ENCODE measurements around the gene FCRL6. TPM values are rescaled to one million over a fixed set of nuclear protein-coding genes. Genes with fewer than 3 reads are reported as not detected.

The FCRL6 gene
- total and polyA plus RNA-seq, 2 of the 13 experiments (the other 11 are each of a cell fraction or from before 2014, with no cell fraction given): not detected

GRCh38 chr1:159775716-159776115, 26.4 kb upstream of the FCRL6 start:
- Histone ChIP-seq H3K4me1 (ENCODE audit: insufficient read depth, low read length) (no peaks in the 10 kb centered on the region), H3K9ac (ENCODE audit: insufficient read depth, low read depth, low read length) (no peak overlapping the region), H4K20me1 (ENCODE audit: insufficient read depth, low read length) (no peaks in the 10 kb centered on the region), H3K27ac (ENCODE audit: extremely low read length, insufficient read depth, low read length) (no peak overlapping the region), H3K36me3 (replicated peaks in 1 of 2; ENCODE audit: control insufficient read depth in 1 of 2, insufficient read depth in 2 of 2, low read length in 2 of 2) (no peaks in the 10 kb centered on the region), H2AFZ (ENCODE audit: low read length) (no peak overlapping the region), H3K4me2 (ENCODE audit: low read depth, low read length) (no peak overlapping the region), H3K79me2 (ENCODE audit: insufficient read depth, low read length) (no peaks in the 10 kb centered on the region), H3K4me3 (replicated peaks in 1 of 3; ENCODE audit: insufficient read depth in 1 of 3, low read depth in 2 of 3, low read length in 3 of 3) (no peak overlapping the region), H3K27me3 (ENCODE audit: control insufficient read depth in 1 of 2, insufficient read depth in 2 of 2, low read length in 2 of 2) (no peaks in the 10 kb centered on the region), H3K9me3 (ENCODE audit: low read length) (no peaks in the 10 kb centered on the region)
- in situ Hi-C loops (cut with HindIII; ENCODE audit: extremely low pct_ligation_motif_present, low pct_unique_long_range_greater_than_20kb): no loop called here
- intact Hi-C loops (cut with micrococcal nuclease; ENCODE audit: unreplicated experiment): no loop called here
- ChIA-PET CTCF (ENCODE audit: low intra/inter-chr PET ratio, low total read pairs) (no interaction called here), POLR2A (no interaction called here)
- ATAC-seq (no peak), FAIRE-seq (no peak), DNase-seq (ENCODE audit: low spot score) (no peak)
- no TSS peak for BruUV-seq (replicated peaks)
- WGBS (ENCODE audit: low lambda C conversion rate): 15% methylated on average over 2 of the region's 2 CpGs
- TF ChIP-seq ISX (CRISPR knock-in tag; conservative IDR thresholded peaks at IDR 0.05) (no peak), HOXD1 (CRISPR knock-in tag; IDR thresholded peaks at IDR 0.05) (no peak), PRMT3 (CRISPR knock-in tag; IDR thresholded peaks at IDR 0.05; ENCODE audit: borderline replicate concordance, low read depth) (no peak), NFYB (CRISPR knock-in tag; IDR thresholded peaks at IDR 0.05) (no peak), CTCF (CRISPR knock-in tag; IDR thresholded peaks at IDR 0.05) (no peak), ZNF180 (CRISPR knock-in tag; IDR thresholded peaks at IDR 0.05; ENCODE audit: borderline replicate concordance, low read depth) (no peak), BORCS8-MEF2B (CRISPR knock-in tag; IDR thresholded peaks at IDR 0.05) (no peak), SMAD1 (CRISPR knock-in tag; IDR thresholded peaks at IDR 0.05; ENCODE audit: borderline replicate concordance, low read depth) (no peak), EED (CRISPR knock-in tag; IDR thresholded peaks at IDR 0.05) (no peak), PHF21A (CRISPR knock-in tag; IDR thresholded peaks at IDR 0.05) (no peak), NR0B2 (CRISPR knock-in tag; IDR thresholded peaks at IDR 0.05) (no peak), ZNF605 (CRISPR knock-in tag; IDR thresholded peaks at IDR 0.05) (no peak)
- TF ChIP-seq, protein P1, sequence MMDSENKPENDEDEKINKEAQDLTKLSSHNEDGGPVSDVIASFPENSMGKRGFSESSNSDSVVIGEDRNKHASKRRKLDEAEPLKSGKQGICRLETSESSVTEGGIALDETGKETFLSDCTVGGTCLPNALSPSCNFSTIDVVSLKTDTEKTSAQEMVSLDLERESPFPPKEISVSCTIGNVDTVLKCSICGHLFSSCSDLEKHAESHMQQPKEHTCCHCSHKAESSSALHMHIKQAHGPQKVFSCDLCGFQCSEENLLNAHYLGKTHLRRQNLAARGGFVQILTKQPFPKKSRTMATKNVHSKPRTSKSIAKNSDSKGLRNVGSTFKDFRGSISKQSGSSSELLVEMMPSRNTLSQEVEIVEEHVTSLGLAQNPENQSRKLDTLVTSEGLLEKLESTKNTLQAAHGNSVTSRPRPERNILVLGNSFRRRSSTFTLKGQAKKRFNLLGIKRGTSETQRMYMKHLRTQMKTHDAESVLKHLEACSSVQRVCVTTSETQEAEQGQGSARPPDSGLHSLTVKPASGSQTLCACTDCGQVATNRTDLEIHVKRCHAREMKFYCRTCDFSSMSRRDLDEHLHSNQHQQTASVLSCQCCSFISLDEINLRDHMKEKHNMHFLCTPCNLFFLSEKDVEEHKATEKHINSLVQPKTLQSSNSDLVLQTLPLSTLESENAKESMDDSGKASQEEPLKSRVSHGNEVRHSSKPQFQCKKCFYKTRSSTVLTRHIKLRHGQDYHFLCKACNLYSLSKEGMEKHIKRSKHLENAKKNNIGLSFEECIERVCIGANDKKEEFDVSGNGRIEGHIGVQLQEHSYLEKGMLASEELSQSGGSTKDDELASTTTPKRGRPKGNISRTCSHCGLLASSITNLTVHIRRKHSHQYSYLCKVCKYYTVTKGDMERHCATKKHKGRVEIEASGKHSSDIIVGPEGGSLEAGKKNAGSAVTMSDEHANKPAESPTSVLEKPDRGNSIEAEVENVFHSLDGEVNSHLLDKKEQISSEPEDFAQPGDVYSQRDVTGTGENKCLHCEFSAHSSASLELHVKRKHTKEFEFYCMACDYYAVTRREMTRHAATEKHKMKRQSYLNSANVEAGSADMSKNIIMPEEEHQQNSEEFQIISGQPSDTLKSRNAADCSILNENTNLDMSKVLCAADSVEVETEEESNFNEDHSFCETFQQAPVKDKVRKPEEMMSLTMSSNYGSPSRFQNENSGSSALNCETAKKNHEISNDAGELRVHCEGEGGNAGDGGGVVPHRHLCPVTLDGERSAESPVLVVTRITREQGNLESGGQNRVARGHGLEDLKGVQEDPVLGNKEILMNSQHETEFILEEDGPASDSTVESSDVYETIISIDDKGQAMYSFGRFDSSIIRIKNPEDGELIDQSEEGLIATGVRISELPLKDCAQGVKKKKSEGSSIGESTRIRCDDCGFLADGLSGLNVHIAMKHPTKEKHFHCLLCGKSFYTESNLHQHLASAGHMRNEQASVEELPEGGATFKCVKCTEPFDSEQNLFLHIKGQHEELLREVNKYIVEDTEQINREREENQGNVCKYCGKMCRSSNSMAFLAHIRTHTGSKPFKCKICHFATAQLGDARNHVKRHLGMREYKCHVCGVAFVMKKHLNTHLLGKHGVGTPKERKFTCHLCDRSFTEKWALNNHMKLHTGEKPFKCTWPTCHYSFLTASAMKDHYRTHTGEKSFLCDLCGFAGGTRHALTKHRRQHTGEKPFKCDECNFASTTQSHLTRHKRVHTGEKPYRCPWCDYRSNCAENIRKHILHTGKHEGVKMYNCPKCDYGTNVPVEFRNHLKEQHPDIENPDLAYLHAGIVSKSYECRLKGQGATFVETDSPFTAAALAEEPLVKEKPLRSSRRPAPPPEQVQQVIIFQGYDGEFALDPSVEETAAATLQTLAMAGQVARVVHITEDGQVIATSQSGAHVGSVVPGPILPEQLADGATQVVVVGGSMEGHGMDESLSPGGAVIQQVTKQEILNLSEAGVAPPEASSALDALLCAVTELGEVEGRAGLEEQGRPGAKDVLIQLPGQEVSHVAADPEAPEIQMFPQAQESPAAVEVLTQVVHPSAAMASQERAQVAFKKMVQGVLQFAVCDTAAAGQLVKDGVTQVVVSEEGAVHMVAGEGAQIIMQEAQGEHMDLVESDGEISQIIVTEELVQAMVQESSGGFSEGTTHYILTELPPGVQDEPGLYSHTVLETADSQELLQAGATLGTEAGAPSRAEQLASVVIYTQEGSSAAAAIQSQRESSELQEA (CRISPR knock-in tag; IDR thresholded peaks at IDR 0.05; ENCODE audit: not compliant biosample characterization): no peak
- TF ChIP-seq, protein P2, sequence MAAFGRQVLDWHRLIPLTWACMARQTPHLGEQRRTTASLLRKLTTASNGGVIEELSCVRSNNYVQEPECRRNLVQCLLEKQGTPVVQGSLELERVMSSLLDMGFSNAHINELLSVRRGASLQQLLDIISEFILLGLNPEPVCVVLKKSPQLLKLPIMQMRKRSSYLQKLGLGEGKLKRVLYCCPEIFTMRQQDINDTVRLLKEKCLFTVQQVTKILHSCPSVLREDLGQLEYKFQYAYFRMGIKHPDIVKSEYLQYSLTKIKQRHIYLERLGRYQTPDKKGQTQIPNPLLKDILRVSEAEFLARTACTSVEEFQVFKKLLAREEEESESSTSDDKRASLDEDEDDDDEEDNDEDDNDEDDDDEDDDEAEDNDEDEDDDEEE (CRISPR knock-in tag; IDR thresholded peaks at IDR 0.05): no peak

Measured in HepG2 (cell line).